Right hindlimb (tissue), 1 donor: ENCODE measurements around the gene ANXA8.
"Not testable (repeated sequence)": the region's sequence is repeated elsewhere in the genome, so short reads cannot be mapped to it uniquely, and the experiment has no call there.

Experiments used
- DNase-seq: peaks from one replicate; pipeline ENCODE4 v3.0.0-alpha.2; 2018

The ANXA8 gene

GRCh38 chr10:47462577-47463358 lies 21.1 kb downstream of the ANXA8 start:
- not testable (repeated sequence) for DNase-seq

GRCh38 chr10:47461261-47461687 lies 22.6 kb downstream of the ANXA8 start:
- DNase-seq: peak; percentile 80

GRCh38 chr10:47458466-47459154 lies 25.3 kb downstream of the ANXA8 start:
- DNase-seq: peak; percentile 1

GRCh38 chr10:47457826-47458225 lies 26.1 kb downstream of the ANXA8 start:
- DNase-seq: peak; percentile 9

- no peak for DNase-seq
These were observed 26.4 kb downstream of the ANXA8 start for GRCh38 chr10:47457528-47457820.

- DNase-seq: peak; percentile 12
These were observed 27.0 kb downstream of the ANXA8 start for GRCh38 chr10:47456794-47457527.

- DNase-seq: peak; percentile 12
These were observed 27.7 kb downstream of the ANXA8 start for GRCh38 chr10:47456079-47456785.

- DNase-seq: peak; percentile 9
These were observed 28.4 kb downstream of the ANXA8 start for GRCh38 chr10:47455350-47456078.

GRCh38 chr10:47454780-47455058 lies 29.2 kb downstream of the ANXA8 start:
- peak; percentile 3 for DNase-seq

- DNase-seq: peak; percentile 12
These were observed 29.7 kb downstream of the ANXA8 start for GRCh38 chr10:47454008-47454779.

GRCh38 chr10:47453141-47454007 lies 30.5 kb downstream of the ANXA8 start:
- peak; percentile 7 for DNase-seq

GRCh38 chr10:47452495-47453140 lies 31.3 kb downstream of the ANXA8 start:
- peak; percentile 24 for DNase-seq

GRCh38 chr10:47451998-47452494 lies 31.9 kb downstream of the ANXA8 start:
- DNase-seq: no peak

GRCh38 chr10:47451273-47451997 lies 32.5 kb downstream of the ANXA8 start:
- DNase-seq: peak; percentile 13

- peak; percentile 11 for DNase-seq
These were observed 33.5 kb downstream of the ANXA8 start for GRCh38 chr10:47450442-47450841.

GRCh38 chr10:47449979-47450378 lies 33.9 kb downstream of the ANXA8 start:
- DNase-seq: peak; percentile 12

- DNase-seq: peak; percentile 21
These were observed 34.6 kb downstream of the ANXA8 start for GRCh38 chr10:47449102-47449978.

GRCh38 chr10:47447705-47448104 lies 36.2 kb downstream of the ANXA8 start:
- no peak for DNase-seq
